NT2/D1 (cell line): ENCODE measurements around the gene ZBTB47.

Source experiments
- SUZ12 ChIP-seq: IDR thresholded peaks from 2 replicates; pipeline ENCODE4 v1.6.1; 2011; ENCODE audit not compliant: insufficient read length, insufficient read depth; ENCODE audit errors: extremely low read depth
- YY1 ChIP-seq: IDR thresholded peaks from 2 replicates; pipeline ENCODE4 v1.6.1; 2011; ENCODE audit not compliant: insufficient read length, insufficient read depth
- ZNF274 ChIP-seq: IDR thresholded peaks from 2 replicates; pipeline ENCODE4 v1.6.1; 2011; ENCODE audit warnings: mild to moderate bottlenecking, low read depth, low read length

DNA sequence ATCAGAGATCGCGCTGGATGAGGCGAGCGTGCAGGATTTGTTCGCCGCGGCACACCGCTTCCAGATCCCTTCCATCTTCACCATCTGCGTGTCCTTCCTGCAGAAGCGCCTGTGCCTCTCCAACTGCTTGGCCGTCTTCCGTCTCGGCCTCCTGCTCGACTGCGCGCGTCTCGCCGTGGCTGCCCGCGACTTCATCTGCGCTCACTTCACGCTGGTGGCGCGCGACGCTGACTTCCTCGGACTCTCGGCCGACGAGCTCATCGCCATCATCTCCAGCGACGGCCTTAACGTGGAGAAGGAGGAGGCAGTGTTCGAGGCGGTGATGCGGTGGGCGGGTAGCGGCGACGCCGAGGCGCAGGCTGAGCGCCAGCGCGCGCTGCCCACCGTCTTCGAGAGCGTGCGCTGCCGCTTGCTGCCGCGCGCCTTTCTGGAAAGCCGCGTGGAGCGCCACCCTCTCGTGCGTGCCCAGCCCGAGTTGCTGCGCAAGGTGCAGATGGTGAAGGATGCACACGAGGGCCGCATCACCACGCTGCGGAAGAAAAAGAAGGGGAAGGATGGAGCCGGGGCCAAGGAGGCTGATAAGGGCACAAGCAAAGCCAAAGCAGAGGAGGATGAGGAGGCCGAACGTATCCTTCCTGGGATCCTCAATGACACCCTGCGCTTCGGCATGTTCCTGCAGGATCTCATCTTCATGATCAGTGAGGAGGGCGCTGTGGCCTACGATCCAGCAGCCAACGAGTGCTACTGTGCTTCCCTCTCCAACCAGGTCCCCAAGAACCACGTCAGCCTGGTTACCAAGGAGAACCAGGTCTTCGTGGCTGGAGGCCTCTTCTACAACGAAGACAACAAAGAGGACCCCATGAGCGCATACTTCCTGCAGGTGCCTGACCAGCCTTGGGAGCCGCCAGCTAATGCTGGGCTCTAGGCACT is 32.7 kb downstream of the ZBTB47 start:
- TF ChIP-seq YY1 (no peak), SUZ12 (no peak), ZNF274 (no peak)
